AG04449 (cell line): ENCODE results near the gene USP9X.
"Not testable (repeated sequence)": the region's sequence is repeated elsewhere in the genome, so short reads cannot be mapped to it uniquely, and the experiment has no call there.

ENCODE experiments used
- CTCF ChIA-PET: fragments of 350-600 bp; formaldehyde crosslinking; extraction: SDS; loops from one replicate; lab custom pipeline; 2021; ENCODE audit warnings: antibody characterized with exemption; lab: Yijun Ruan, JAX
- POLR2A ChIA-PET: fragments of 400-600, 350-600 bp; formaldehyde crosslinking; extraction: SDS; loops from one replicate; lab custom pipeline; 2020; ENCODE audit warnings: antibody characterized with exemption, inconsistent platforms; lab: Yijun Ruan, JAX
- DNase-seq: peaks from one replicate; pipeline ENCODE4 v3.0.0-alpha.2; 2010; ENCODE audit warnings: low read depth, low spot score
- H3K4me3 ChIP-seq: 2 replicates; pipeline ENCODE4 v1.5.1; 2011; ENCODE audit warnings: low read depth, mild to moderate bottlenecking, control low read depth, low read length
- TF ChIP-seq, protein P1 (sequence below): IDR thresholded peaks from one replicate; pipeline ENCODE4 v1.5.1; 2011; ENCODE audit warnings: mild to moderate bottlenecking, moderate library complexity, low read length, control low read depth, inconsistent platforms; ENCODE audit not compliant: insufficient read depth; ENCODE audit errors: missing control alignments

USP9X gene

DNA sequence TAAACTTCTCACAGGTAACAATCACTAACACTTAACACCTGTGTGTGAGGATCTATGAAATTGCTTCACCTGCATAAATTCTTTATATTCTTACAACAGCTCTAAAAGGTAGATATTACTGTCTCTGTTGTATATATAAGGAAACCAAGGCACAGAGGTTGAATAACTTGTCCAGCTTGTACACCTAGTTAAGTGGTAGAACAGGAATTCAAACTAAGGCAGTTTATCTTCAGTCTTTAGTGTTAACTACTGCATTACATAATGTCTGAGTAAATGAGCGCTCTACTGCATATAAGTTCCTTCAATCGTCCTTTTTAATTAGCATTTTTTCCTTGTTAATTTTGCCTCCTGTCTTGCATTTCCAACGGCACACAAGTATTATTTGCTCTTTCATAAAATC lies 15.0 kb downstream of the USP9X start:
- no peak overlapping the region for H3K4me3 ChIP-seq
- TF ChIP-seq, protein P1, sequence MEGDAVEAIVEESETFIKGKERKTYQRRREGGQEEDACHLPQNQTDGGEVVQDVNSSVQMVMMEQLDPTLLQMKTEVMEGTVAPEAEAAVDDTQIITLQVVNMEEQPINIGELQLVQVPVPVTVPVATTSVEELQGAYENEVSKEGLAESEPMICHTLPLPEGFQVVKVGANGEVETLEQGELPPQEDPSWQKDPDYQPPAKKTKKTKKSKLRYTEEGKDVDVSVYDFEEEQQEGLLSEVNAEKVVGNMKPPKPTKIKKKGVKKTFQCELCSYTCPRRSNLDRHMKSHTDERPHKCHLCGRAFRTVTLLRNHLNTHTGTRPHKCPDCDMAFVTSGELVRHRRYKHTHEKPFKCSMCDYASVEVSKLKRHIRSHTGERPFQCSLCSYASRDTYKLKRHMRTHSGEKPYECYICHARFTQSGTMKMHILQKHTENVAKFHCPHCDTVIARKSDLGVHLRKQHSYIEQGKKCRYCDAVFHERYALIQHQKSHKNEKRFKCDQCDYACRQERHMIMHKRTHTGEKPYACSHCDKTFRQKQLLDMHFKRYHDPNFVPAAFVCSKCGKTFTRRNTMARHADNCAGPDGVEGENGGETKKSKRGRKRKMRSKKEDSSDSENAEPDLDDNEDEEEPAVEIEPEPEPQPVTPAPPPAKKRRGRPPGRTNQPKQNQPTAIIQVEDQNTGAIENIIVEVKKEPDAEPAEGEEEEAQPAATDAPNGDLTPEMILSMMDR, result no peak
- POLR2A ChIA-PET, result no interaction called here
- CTCF ChIA-PET, result interaction anchor here (1.0 to 2.4 kb wide), 2 partner anchors 8 to 15 kb away, joined by 4 to 14 read pairs; no protein-coding TSS in a partner anchor
- no peak for DNase-seq

DNA sequence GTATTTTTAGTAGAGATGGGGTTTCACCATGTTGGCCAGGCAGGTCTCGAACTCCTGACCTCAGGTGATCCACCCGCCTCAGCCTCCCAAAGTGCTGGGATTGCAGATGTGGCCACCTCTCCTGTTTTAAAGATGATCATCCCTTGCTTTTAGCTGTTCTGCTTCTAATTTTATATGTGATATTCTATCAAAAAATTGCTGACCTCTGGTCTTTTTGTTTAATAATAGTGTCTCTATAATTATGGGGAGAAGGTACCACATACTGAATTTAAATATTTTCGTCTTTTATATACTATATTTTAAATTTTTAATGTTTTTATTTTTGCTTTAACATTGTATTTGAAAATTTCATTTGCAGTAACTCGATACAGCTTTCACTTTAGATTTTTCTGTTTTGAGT lies 15.6 kb downstream of the USP9X start:
- H3K4me3 ChIP-seq, result no peak overlapping the region
- CTCF ChIA-PET, result interaction anchor here (1.0 to 2.4 kb wide), 2 partner anchors 9 to 14 kb away, joined by 4 to 14 read pairs; no protein-coding TSS in a partner anchor
- TF ChIP-seq, protein P1, result no peak
- no peak for DNase-seq
- POLR2A ChIA-PET, result no interaction called here

DNA sequence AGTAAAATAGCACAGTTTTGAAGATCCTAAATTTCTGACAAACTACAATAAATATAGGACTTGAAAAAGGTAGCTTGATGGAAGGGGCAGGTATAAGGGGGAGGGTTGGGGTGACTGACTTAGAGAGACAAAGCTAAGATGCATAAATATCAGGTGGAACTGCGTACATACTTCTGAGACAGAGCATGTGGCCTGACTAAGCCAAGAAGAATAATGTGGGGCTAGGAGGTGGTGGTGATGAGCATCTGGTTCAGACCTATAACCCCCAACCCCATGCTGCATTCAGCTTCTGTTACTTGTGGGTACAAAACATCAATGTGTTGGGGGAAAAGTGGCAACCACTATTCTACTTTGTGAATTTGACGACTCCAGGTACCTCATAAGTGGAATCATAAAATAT lies 19.8 kb downstream of the USP9X start:
- ChIA-PET CTCF (interaction anchor here (3.4 kb wide), 1 partner anchor 10 kb away, joined by 24 read pairs; no protein-coding TSS in a partner anchor), POLR2A (no interaction called here)
- no peak overlapping the region for H3K4me3 ChIP-seq
- no peak for DNase-seq
- TF ChIP-seq, protein P1, result no peak

DNA sequence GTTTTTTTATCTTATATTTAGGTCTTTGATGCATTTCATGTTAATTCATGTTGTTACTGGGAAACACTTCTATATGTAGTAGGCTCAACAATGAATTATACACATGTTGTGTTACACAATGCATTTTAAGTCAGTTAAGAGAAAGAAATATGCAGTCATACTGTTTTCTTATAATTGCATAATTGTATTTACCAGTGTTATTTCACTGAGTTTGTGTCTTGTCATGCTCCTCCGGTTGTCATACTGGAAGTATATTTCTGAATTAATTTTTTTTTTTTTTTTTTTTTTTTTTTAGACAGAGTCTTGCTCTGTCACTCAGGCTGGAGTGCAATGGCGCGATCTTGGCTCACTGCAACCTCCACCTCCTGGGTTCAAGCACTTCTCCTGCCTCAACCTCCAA lies 21.0 kb downstream of the USP9X start:
- CTCF ChIA-PET, H3K4me3 ChIP-seq, POLR2A ChIA-PET, DNase-seq: not testable (repeated sequence)

DNA sequence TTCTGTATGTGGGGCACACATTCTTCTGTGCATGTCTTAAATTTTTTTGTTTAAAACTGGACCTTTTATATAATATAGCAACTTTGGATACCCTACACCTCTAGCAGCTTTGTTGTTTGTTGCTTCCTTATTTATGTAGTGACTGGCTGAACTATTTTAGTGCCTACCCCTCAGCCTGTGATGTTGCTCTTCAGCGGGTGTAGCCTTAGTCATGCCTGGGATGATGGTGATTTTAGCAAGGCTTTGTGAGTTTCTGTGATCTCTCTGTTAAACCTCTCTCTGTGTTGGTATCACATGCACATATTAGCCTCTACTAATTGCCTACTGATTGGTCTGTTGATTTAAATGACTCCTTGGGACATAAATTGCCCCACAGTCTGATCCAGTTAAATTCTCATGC lies 22.8 kb downstream of the USP9X start:
- H3K4me3 ChIP-seq, result no peak overlapping the region
- ChIA-PET CTCF (no interaction called here), POLR2A (no interaction called here)
- TF ChIP-seq, protein P1, result no peak
- no peak for DNase-seq

DNA sequence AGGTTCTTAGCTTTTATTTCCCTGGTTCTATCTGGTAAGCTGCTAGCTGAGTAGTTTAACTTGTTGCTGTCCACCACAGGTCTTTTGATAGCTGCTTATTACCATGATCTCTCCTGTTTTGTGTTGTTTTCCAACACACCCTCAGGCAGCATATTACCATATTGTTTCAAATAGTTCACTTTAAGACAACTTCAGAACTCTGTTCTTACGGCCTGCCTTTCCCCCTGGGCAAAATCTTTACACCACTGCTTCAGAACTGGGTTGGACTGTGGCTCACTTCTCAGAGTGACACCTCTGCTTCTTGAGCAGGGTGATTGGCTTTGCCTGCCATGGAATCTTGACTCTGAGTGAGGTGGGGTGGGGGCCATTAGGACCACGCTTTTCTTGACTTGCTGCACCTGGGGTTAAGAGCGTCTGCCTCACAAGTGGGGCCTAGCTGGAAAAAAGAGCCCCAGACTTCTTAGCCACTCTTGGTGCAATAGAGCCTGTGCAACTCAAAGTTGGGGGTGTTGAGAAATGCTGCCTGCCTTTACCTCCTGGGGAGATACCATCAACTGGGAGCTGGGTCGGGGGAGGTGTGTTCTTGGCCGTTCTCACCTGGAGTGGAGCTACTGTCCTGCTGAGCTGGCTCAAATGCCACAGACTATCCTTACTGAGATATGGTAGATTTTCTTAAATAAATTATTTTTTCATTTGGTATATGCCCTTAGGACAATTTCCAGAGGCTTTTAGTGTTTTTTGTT lies 23.4 kb downstream of the USP9X start:
- ChIA-PET CTCF (interaction anchor here (1.7 kb wide), 1 partner anchor 11 kb away, joined by 5 read pairs; no protein-coding TSS in a partner anchor), POLR2A (interaction anchor here (0.5 kb wide), 1 partner anchor 9 kb away, joined by 3 read pairs; no protein-coding TSS in a partner anchor)
- TF ChIP-seq, protein P1, result no peak
- no peak for DNase-seq
- H3K4me3 ChIP-seq, result no peak overlapping the region
